ENCODE measurements around the gene CRABP1.

DNA sequence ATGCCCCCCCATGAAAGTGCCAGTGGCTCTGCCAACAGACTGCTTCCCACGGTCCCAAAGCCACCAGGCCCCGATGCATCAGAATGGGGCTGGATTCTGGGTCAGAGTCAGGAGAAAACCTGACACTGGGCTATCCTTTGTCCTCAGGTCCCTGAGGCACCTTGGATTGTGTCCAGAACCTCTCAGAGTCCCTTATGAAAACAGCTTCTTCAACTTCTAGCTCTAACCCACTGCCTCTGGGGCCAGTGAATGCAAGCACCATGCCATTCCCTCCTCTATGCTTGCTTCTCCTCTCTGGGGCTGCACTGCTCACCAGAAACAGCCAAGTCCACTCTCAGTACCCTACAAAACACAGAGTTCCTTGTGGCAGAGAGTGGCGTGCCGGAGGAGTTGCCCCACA is 9.9 kb downstream of the CRABP1 start:
- TF ChIP-seq, protein P1, sequence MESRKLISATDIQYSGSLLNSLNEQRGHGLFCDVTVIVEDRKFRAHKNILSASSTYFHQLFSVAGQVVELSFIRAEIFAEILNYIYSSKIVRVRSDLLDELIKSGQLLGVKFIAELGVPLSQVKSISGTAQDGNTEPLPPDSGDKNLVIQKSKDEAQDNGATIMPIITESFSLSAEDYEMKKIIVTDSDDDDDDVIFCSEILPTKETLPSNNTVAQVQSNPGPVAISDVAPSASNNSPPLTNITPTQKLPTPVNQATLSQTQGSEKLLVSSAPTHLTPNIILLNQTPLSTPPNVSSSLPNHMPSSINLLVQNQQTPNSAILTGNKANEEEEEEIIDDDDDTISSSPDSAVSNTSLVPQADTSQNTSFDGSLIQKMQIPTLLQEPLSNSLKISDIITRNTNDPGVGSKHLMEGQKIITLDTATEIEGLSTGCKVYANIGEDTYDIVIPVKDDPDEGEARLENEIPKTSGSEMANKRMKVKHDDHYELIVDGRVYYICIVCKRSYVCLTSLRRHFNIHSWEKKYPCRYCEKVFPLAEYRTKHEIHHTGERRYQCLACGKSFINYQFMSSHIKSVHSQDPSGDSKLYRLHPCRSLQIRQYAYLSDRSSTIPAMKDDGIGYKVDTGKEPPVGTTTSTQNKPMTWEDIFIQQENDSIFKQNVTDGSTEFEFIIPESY (IDR thresholded peaks at IDR 0.05): no peak
- TF ChIP-seq, protein P2, sequence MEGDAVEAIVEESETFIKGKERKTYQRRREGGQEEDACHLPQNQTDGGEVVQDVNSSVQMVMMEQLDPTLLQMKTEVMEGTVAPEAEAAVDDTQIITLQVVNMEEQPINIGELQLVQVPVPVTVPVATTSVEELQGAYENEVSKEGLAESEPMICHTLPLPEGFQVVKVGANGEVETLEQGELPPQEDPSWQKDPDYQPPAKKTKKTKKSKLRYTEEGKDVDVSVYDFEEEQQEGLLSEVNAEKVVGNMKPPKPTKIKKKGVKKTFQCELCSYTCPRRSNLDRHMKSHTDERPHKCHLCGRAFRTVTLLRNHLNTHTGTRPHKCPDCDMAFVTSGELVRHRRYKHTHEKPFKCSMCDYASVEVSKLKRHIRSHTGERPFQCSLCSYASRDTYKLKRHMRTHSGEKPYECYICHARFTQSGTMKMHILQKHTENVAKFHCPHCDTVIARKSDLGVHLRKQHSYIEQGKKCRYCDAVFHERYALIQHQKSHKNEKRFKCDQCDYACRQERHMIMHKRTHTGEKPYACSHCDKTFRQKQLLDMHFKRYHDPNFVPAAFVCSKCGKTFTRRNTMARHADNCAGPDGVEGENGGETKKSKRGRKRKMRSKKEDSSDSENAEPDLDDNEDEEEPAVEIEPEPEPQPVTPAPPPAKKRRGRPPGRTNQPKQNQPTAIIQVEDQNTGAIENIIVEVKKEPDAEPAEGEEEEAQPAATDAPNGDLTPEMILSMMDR (IDR thresholded peaks at IDR 0.05 in 2 of 3, conservative IDR thresholded peaks at IDR 0.05 in 1 of 3; ENCODE audit: control insufficient read depth in 2 of 3, extremely low read depth in 1 of 3, insufficient read depth in 1 of 3, low read depth in 3 of 3, low read length in 3 of 3): no peak
- TF ChIP-seq CEBPB (IDR thresholded peaks at IDR 0.05; ENCODE audit: borderline replicate concordance in 1 of 2, low read depth in 2 of 2, low read length in 2 of 2) (no peak), FOXK2 (IDR thresholded peaks at IDR 0.05) (no peak)

Measured in GM12878 (cell line).